ENCODE measurements around the gene GPR160. TPM values are rescaled to one million over a fixed set of nuclear protein-coding genes. Genes with fewer than 3 reads are reported as not detected.

GPR160 gene
- total and polyA plus RNA-seq, 4 donors = 1.0 to 12.9 (median 3.4) TPM

DNA sequence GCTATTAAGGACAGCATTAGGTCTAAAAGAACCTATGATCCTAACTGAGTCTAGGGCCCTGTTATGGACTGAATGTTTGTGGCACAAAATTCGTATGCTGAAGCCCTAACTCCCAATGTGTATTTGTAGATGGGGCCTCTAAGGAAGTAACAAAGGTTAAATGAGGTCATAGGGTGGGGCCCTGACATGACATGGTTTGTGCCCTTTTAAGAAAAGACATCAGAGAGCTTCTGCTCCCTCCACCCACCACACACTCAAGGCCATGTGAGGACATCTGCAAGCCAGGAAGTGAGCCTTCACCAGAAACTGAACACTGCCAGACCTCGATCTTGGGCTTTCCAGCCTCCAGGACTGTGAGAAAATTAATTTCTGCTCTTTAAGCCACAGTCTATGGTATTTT, 94.5 kb downstream of the GPR160 start:
- 83 to 92% methylated on average over 2 of the region's 2 CpGs for WGBS, 2 donors
- H3K9me3 ChIP-seq (ENCODE audit: control insufficient read depth, low read length) = no peaks in the 10 kb centered on the region
- no peak overlapping the region for H3K27ac ChIP-seq (ENCODE audit: low read depth in 1 of 2, low read length in 2 of 2)
- intact Hi-C loops (cut with DNase I) = no loop called here
- no peak for ATAC-seq (ENCODE audit: low FRiP score)
- H3K27me3 ChIP-seq (ENCODE audit: control insufficient read depth in 1 of 2, insufficient read depth in 2 of 2, low read length in 1 of 2) = no peaks in the 10 kb centered on the region
- DNase-seq = no peak
- peaks cover 0 to 8% of the 10 kb centered on the region in 2 donors for H3K36me3 ChIP-seq (ENCODE audit: control insufficient read depth in 1 of 2, insufficient read depth in 2 of 2, low read length in 1 of 2)
- no peak overlapping the region for H3K4me3 ChIP-seq (ENCODE audit: low read length in 2 of 2)
- no peaks in the 10 kb centered on the region for H3K4me1 ChIP-seq (ENCODE audit: control insufficient read depth in 1 of 2, insufficient read depth in 2 of 2, low read length in 2 of 2)

Other genes with a start within 250 kb of the GPR160 start
- gene LRRIQ4, start 225.1 kb upstream of the GPR160 start, total RNA-seq = not detected
- gene LRRIQ4, start 225.1 kb upstream of the GPR160 start, polyA plus RNA-seq = not detected
- gene LRRC34, start 225.1 kb upstream of the GPR160 start, total RNA-seq = 1 to 10 TPM; 1.0 to 5.9 TPM
- gene LRRC34, start 225.1 kb upstream of the GPR160 start, polyA plus RNA-seq = 1 to 10 TPM; 3.9 to 5.3 TPM
- not detected for gene LRRC31, start 168.1 kb upstream of the GPR160 start, total RNA-seq
- gene LRRC31, start 168.1 kb upstream of the GPR160 start, polyA plus RNA-seq = 1 to 10 TPM in 1 of 2 donors, not detected in 1; 6.1 TPM
- gene SAMD7, start 126.4 kb upstream of the GPR160 start, total RNA-seq = not detected
- gene SAMD7, start 126.4 kb upstream of the GPR160 start, polyA plus RNA-seq = not detected
- gene SEC62, start 71.2 kb upstream of the GPR160 start, total RNA-seq = 100 to 1,000 TPM; 116 to 125 TPM
- 10 to 100 TPM; 69.3 to 74.1 TPM for gene SEC62, start 71.2 kb upstream of the GPR160 start, polyA plus RNA-seq
- gene PHC3, start 143.7 kb downstream of the GPR160 start, total RNA-seq = 100 to 1,000 TPM; 108 to 131 TPM
- 10 to 100 TPM in 1 of 2 donors, 1 to 10 TPM in 1; 6.1 to 11.3 TPM for gene PHC3, start 143.7 kb downstream of the GPR160 start, polyA plus RNA-seq
- 10 to 100 TPM; 33.0 to 33.6 TPM for gene PRKCI, start 184.4 kb downstream of the GPR160 start, total RNA-seq
- gene PRKCI, start 184.4 kb downstream of the GPR160 start, polyA plus RNA-seq = 10 to 100 TPM in 1 of 2 donors, 1 to 10 TPM in 1; 9.6 to 14.9 TPM